Skeletal muscle satellite cell (primary cell): Measurements from ENCODE around the gene EIF2B4.
"Not testable (repeated sequence)": the region's sequence is repeated elsewhere in the genome, so short reads cannot be mapped to it uniquely, and the experiment has no call there.

Experiments used
- H3K27me3 ChIP-seq: 2 replicates; pipeline ENCODE4 v1.7.0; 2013; ENCODE audit warnings: low read length; ENCODE audit not compliant: control insufficient read depth, insufficient read depth
- H3K36me3 ChIP-seq: 2 replicates; pipeline ENCODE4 v1.7.0; 2013; ENCODE audit warnings: mild to moderate bottlenecking, control low read depth, low read length; ENCODE audit not compliant: insufficient read depth
- H3K4me1 ChIP-seq: 2 replicates; pipeline ENCODE4 v1.7.0; 2013; ENCODE audit warnings: low read length; ENCODE audit not compliant: control insufficient read depth, insufficient read depth
- H3K4me2 ChIP-seq: 2 replicates; pipeline ENCODE4 v1.7.0; 2013; ENCODE audit warnings: mild to moderate bottlenecking, low read length
- H3K4me3 ChIP-seq: 2 replicates; pipeline ENCODE4 v1.7.0; 2013; ENCODE audit warnings: low read length
- H3K9ac ChIP-seq: 2 replicates; pipeline ENCODE4 v1.7.0; 2013; ENCODE audit warnings: mild to moderate bottlenecking, low read depth, low read length, moderate library complexity
- H3K9me3 ChIP-seq: replicated peaks from 2 replicates; pipeline ENCODE4 v1.7.0; 2013; ENCODE audit warnings: mild to moderate bottlenecking, control low read depth, low read length

Gene EIF2B4

GRCh38 chr2:27354597-27354927, 15.6 kb downstream of the EIF2B4 start:
- H3K36me3 ChIP-seq = no peaks in the 10 kb centered on the region
- peak overlapping the region; percentile 72 for H3K4me2 ChIP-seq
- H3K27me3 ChIP-seq = no peaks in the 10 kb centered on the region
- no peaks in the 10 kb centered on the region for H3K9me3 ChIP-seq
- peaks cover 32% of the 10 kb centered on the region for H3K4me1 ChIP-seq
- H3K4me3 ChIP-seq = no peak overlapping the region
- H3K9ac ChIP-seq = peak overlapping the region; percentile 44

- Histone ChIP-seq H3K9ac (peak overlapping the region; percentile 44), H3K9me3 (no peaks in the 10 kb centered on the region), H3K4me3 (peak overlapping the region; percentile 20), H3K4me2 (peak overlapping the region; percentile 72), H3K36me3 (no peaks in the 10 kb centered on the region), H3K27me3 (no peaks in the 10 kb centered on the region), H3K4me1 (peaks cover 32% of the 10 kb centered on the region)
Measured at GRCh38 chr2:27353762-27354596, 16.2 kb downstream of the EIF2B4 start.

- peaks cover 32% of the 10 kb centered on the region for H3K4me1 ChIP-seq
- not testable (repeated sequence) for H3K27me3 ChIP-seq
Measured at GRCh38 chr2:27353386-27353761, 16.8 kb downstream of the EIF2B4 start.

GRCh38 chr2:27351802-27352598, 18.1 kb downstream of the EIF2B4 start:
- Histone ChIP-seq H3K9ac (no peak overlapping the region), H3K9me3 (no peaks in the 10 kb centered on the region), H3K36me3 (no peaks in the 10 kb centered on the region), H3K4me1 (peaks cover 28% of the 10 kb centered on the region), H3K4me2 (no peak overlapping the region), H3K27me3 (no peaks in the 10 kb centered on the region), H3K4me3 (no peak overlapping the region)

More at GRCh38 chr2:27353386-27353761, 16.8 kb downstream of the EIF2B4 start:
- peak overlapping the region; percentile 72 for H3K4me2 ChIP-seq
- not testable (repeated sequence) for H3K9me3 ChIP-seq, H3K9ac ChIP-seq, H3K4me3 ChIP-seq, H3K36me3 ChIP-seq

GRCh38 chr2:27350106-27350693, 19.9 kb downstream of the EIF2B4 start:
- Histone ChIP-seq H3K9ac (no peak overlapping the region), H3K27me3 (no peaks in the 10 kb centered on the region), H3K4me2 (no peak overlapping the region), H3K4me1 (peaks cover 22% of the 10 kb centered on the region), H3K4me3 (no peak overlapping the region), H3K9me3 (no peaks in the 10 kb centered on the region), H3K36me3 (no peaks in the 10 kb centered on the region)

GRCh38 chr2:27347641-27348040, 22.5 kb downstream of the EIF2B4 start:
- Histone ChIP-seq H3K4me2 (no peak overlapping the region), H3K9me3 (no peaks in the 10 kb centered on the region), H3K9ac (no peak overlapping the region), H3K4me1 (peaks cover 4% of the 10 kb centered on the region), H3K36me3 (peaks cover 2% of the 10 kb centered on the region), H3K4me3 (no peak overlapping the region), H3K27me3 (no peaks in the 10 kb centered on the region)

GRCh38 chr2:27336173-27336572, 34.0 kb downstream of the EIF2B4 start:
- no peak overlapping the region for H3K4me3 ChIP-seq
- H3K36me3 ChIP-seq = peaks cover 52% of the 10 kb centered on the region
- no peak overlapping the region for H3K4me2 ChIP-seq
- H3K9ac ChIP-seq = no peak overlapping the region
- H3K27me3 ChIP-seq = no peaks in the 10 kb centered on the region
- H3K4me1 ChIP-seq = no peaks in the 10 kb centered on the region
- H3K9me3 ChIP-seq = no peaks in the 10 kb centered on the region

- no peak overlapping the region for H3K4me3 ChIP-seq
- H3K27me3 ChIP-seq = no peaks in the 10 kb centered on the region
- H3K4me2 ChIP-seq = no peak overlapping the region
- peaks cover 52% of the 10 kb centered on the region for H3K36me3 ChIP-seq
- no peaks in the 10 kb centered on the region for H3K4me1 ChIP-seq
- H3K9me3 ChIP-seq = no peaks in the 10 kb centered on the region
- no peak overlapping the region for H3K9ac ChIP-seq
Measured at GRCh38 chr2:27335311-27335710, 34.8 kb downstream of the EIF2B4 start.

- H3K9me3 ChIP-seq = no peaks in the 10 kb centered on the region
- H3K4me3 ChIP-seq = no peak overlapping the region
- peaks cover 26% of the 10 kb centered on the region for H3K4me1 ChIP-seq
- no peak overlapping the region for H3K9ac ChIP-seq
- peaks cover 39% of the 10 kb centered on the region for H3K36me3 ChIP-seq
- H3K4me2 ChIP-seq = no peak overlapping the region
- no peaks in the 10 kb centered on the region for H3K27me3 ChIP-seq
Measured at GRCh38 chr2:27324720-27325119, 45.4 kb downstream of the EIF2B4 start.

- Histone ChIP-seq H3K4me1 (peaks cover 26% of the 10 kb centered on the region), H3K36me3 (peaks cover 29% of the 10 kb centered on the region), H3K9ac (peak overlapping the region; percentile 93), H3K27me3 (no peaks in the 10 kb centered on the region), H3K9me3 (no peaks in the 10 kb centered on the region), H3K4me2 (peak overlapping the region; percentile 91), H3K4me3 (peak overlapping the region; percentile 82)
Measured at GRCh38 chr2:27323596-27324285, 46.4 kb downstream of the EIF2B4 start.
